Activated CD4-positive, alpha-beta memory T cell treated with anti-CD3 and anti-CD28 coated beads for 36 hours (primary cell): Measurements from ENCODE around the gene OPA1. TPM values are rescaled to one million over a fixed set of nuclear protein-coding genes. Genes with fewer than 3 reads are reported as not detected.
"Not testable (repeated sequence)": the region's sequence is repeated elsewhere in the genome, so short reads cannot be mapped to it uniquely, and the experiment has no call there.

Source experiments
- CTCF ChIA-PET: fragments of 350-600 bp; sonication (Branson Sonifier 250); formaldehyde crosslinking; loops from one replicate; lab custom pipeline; 2021; ENCODE audit warnings: antibody characterized with exemption, inconsistent platforms; lab: Charles Lee
- POLR2A ChIA-PET: fragments of 350-600 bp; sonication (Branson Sonifier 250); formaldehyde crosslinking; loops from one replicate; lab custom pipeline; 2021; ENCODE audit warnings: antibody characterized with exemption; lab: Charles Lee
- DNase-seq: peaks from one replicate; pipeline ENCODE4 v3.0.0-alpha.2; 2020
- H3K27ac Mint-ChIP-seq: one replicate; pipeline ENCODE4 v1.8.0; 2021; ENCODE audit warnings: mixed read lengths
- H3K27me3 Mint-ChIP-seq: one replicate; pipeline ENCODE4 v1.8.0; 2021; ENCODE audit warnings: mixed read lengths
- H3K36me3 Mint-ChIP-seq: one replicate; pipeline ENCODE4 v1.8.0; 2021; ENCODE audit warnings: mixed read lengths
- H3K4me1 Mint-ChIP-seq: one replicate; pipeline ENCODE4 v1.8.0; 2021; ENCODE audit warnings: low read depth, mixed read lengths
- H3K4me3 Mint-ChIP-seq: one replicate; pipeline ENCODE4 v1.8.0; 2021; ENCODE audit warnings: mild to moderate bottlenecking, mixed read lengths
- H3K9me3 Mint-ChIP-seq: one replicate; pipeline ENCODE4 v1.8.0; 2021; ENCODE audit warnings: mixed read lengths
- intact Hi-C: fragments of 100-400 bp; cut with micrococcal nuclease; formaldehyde crosslinking; loops from one replicate; pipeline ENCODE4 v1.15.1; 2023
- total RNA-seq, 2 experiments: library from RNA; stranded (reverse); gene quantifications; one replicate each; pipeline ENCODE4 v1.2.3, GENCODE V29; 2021

OPA1 gene
- total RNA-seq, 2 experiments from 2014 or later = 92.6 to 92.7 TPM

DNA sequence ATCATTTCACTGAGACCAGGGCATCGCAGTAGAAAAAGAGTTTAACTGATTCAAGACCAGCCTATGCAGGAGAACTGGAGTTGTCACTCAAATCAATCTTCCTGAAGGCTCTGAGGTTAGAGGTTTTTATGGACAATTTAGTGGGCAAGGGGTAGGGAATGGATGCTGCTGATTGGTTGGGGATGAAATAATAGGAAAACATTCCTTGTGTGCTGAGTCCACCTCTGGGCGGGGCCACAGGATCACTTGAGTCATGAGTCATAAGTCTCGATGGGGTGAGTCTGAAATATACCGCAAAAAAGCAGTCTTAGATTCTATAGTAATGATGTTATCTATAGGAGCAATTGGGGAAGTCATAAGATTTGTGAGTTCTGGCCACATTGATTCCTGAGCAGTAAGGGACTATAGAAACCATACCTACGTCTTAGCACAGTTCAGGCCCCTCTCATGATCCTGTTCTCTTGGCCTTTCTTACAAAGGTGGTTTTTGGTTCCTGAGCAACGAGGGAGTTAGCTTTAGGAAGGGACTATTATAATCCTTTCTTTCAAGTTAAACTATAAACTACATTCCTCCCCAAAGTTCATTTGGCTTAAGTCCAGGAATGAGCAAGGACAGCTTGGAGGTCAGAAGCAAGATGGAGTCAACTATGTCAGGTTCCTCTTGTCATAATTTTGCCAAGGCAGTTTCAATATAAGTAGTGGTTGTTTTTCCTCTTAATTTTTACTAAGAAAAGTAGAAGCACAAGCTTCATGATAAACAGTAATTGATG, 2.7 kb upstream of the OPA1 start:
- no peak for DNase-seq
- no peaks in the 10 kb centered on the region for H3K9me3 Mint-ChIP-seq
- H3K27ac Mint-ChIP-seq = no peak overlapping the region
- intact Hi-C loops = loop anchor here (5.0 kb wide), 1 partner anchor 693 kb away; no protein-coding TSS in a partner anchor
- ChIA-PET POLR2A (interaction anchor here (0.5 kb wide), 1 partner anchor 25 kb away, joined by 3 read pairs; no protein-coding TSS in a partner anchor), CTCF (no interaction called here)
- no peak overlapping the region for H3K4me3 Mint-ChIP-seq
- H3K36me3 Mint-ChIP-seq = peaks cover 4% of the 10 kb centered on the region
- peaks cover 18% of the 10 kb centered on the region for H3K4me1 Mint-ChIP-seq
- no peaks in the 10 kb centered on the region for H3K27me3 Mint-ChIP-seq

DNA sequence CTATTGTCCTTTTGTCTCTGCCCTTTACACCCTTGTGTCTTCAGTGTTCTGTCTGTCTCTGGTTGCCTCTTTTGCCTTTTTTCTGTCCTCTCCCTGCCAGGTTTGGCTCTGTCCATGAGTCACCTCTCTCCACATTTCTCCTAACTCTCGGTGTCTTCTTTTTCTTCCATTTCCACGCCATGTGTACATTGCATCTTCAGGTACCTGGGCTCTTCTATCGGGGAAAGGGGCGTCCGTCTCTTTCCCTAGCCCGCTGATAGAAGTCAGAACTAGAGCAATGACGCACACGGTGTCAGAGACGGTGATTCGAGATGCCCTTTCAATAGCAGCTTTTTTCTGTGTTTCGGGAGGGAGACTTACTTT, 641 bp downstream of the OPA1 start:
- Mint-ChIP-seq H3K36me3 (peaks cover 14% of the 10 kb centered on the region), H3K4me3 (peak overlapping the region; percentile 93), H3K4me1 (peaks cover 42% of the 10 kb centered on the region), H3K9me3 (no peaks in the 10 kb centered on the region), H3K27me3 (no peaks in the 10 kb centered on the region), H3K27ac (peak overlapping the region; percentile 97)
- intact Hi-C loops = loop anchor here (1.0 to 5.0 kb wide), 5 partner anchors 13 to 714 kb away; no protein-coding TSS in a partner anchor
- ChIA-PET CTCF (interaction anchor here (0.8 kb wide), 1 partner anchor 10 kb away, joined by 4 read pairs; no protein-coding TSS in a partner anchor), POLR2A (interaction anchor here (0.7 to 1.0 kb wide), 2 partner anchors 10 to 27 kb away, joined by 3 read pairs; no protein-coding TSS in a partner anchor)
- peak; percentile 73 for DNase-seq

DNA sequence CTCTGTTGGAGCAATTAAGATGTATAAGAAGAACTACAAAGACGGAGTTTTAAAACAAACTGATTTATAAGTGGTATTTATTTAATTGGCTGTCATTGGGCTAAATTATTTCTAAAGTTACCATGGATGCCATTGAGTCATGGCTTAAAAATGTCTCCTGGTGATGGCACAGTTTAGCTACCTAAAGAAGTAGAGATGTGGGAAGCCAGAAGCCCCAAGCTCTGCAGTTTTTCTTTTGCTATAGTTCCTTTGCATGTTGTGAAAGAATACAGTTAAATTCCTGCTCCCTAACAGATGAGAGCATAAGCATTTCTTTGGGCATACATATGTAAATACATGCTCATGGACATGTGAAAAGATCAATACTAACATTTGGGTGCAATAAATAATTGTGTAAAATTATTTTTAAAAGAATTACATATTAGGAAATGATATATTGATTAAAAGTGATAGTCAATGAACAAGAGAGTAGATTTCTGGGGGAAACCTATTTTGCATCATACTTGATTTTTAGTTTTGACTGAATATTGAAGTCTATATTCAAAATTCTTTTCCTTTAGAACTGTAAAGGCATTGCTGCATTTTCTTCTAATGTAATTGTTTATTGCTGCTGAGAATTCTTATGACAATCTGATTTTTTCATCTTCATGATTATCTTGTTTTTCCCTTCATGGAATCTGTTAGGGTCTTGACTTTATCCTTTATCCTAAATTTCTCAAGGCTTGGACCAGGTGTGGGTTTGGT, 2.1 kb downstream of the OPA1 start:
- Mint-ChIP-seq H3K27ac (no peak overlapping the region), H3K27me3 (no peaks in the 10 kb centered on the region), H3K9me3 (no peaks in the 10 kb centered on the region), H3K36me3 (peaks cover 14% of the 10 kb centered on the region), H3K4me1 (peaks cover 57% of the 10 kb centered on the region), H3K4me3 (peak overlapping the region; percentile 93)
- intact Hi-C loops = loop anchor here (5.0 kb wide), 1 partner anchor 698 kb away; no protein-coding TSS in a partner anchor
- POLR2A ChIA-PET = no interaction called here
- no peak for DNase-seq
- CTCF ChIA-PET = no interaction called here

DNA sequence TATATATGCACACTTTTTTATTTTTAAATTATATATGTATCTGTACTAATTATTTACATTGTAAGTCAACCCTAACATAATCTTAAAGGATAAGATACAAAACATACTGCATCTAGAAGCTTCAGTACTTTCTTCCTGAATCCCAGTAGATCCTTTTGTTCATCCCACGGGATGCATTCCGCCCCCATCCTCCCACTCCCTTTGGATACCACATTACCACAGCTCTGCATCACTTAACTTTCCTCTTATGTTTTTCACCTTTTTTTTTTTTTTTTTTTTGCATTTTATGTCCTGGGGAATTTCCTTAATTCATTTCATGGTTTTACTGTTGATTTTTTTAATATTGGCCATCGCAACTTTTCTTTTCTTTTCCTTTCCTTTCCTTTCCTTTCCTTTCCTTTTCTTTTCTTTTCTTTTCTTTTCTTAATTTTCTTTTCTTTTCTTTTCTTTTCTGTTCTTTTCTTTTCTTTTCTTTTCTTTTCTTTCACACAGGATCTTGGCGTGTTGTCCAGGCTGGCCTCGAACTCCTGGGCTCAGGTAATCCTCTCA, 3.0 kb downstream of the OPA1 start:
- no peaks in the 10 kb centered on the region for H3K9me3 Mint-ChIP-seq
- H3K4me1 Mint-ChIP-seq = peaks cover 63% of the 10 kb centered on the region
- H3K36me3 Mint-ChIP-seq = peaks cover 14% of the 10 kb centered on the region
- no peak overlapping the region for H3K27ac Mint-ChIP-seq
- ChIA-PET POLR2A (no interaction called here), CTCF (no interaction called here)
- H3K27me3 Mint-ChIP-seq = no peaks in the 10 kb centered on the region
- intact Hi-C loops = no loop called here
- H3K4me3 Mint-ChIP-seq = no peak overlapping the region
- DNase-seq = no peak

DNA sequence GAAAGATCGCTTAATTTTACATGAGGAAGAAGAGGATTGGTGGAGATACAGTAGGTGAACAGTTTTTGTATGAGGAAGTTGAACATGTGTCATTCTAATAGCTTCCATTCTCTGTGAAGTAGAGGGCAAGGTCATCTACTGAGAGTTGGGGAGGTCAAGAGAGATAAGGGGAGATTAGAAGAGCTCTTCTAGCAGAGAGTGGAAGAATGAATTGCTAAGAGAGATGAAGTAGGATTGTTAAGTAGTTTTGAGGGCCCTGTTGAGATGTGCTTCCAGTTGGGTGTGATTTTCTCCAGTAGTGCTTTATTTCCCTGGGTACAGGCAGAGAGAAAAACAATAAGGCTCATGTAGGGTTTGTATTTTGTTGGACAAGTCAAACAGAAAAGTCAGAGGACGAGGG, 5.2 kb downstream of the OPA1 start:
- Mint-ChIP-seq H3K36me3 (peaks cover 14% of the 10 kb centered on the region), H3K27ac (no peak overlapping the region), H3K4me3 (no peak overlapping the region), H3K27me3 (no peaks in the 10 kb centered on the region), H3K9me3 (no peaks in the 10 kb centered on the region), H3K4me1 (peaks cover 64% of the 10 kb centered on the region)
- intact Hi-C loops = no loop called here
- ChIA-PET POLR2A (interaction anchor here (1.1 kb wide), 1 partner anchor 404 kb away, joined by 4 read pairs; no protein-coding TSS in a partner anchor), CTCF (interaction anchor here (0.9 kb wide), 1 partner anchor 67 kb away, joined by 3 read pairs; no protein-coding TSS in a partner anchor)
- no peak for DNase-seq

DNA sequence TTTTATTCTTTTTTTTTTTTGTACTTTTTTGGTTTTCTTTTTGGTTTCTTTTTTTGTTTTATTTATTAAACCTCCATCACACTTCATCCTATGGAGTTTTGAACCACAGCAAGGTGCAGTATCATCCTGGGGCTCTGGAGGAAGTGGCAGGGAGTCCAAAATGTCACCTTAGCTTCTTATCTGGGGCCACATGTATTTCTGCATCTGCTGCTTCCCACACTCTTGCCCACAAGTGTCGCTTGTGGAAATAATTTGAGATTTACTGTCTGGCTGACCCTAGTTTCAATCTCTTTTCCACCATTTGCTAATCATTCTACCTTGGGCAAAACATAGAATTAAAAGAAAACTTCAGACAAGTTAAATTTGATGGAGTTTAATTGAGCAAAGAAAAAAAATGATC, 6.4 kb downstream of the OPA1 start:
- H3K9me3 Mint-ChIP-seq = no peaks in the 10 kb centered on the region
- H3K4me3 Mint-ChIP-seq = no peak overlapping the region
- H3K27ac Mint-ChIP-seq = no peak overlapping the region
- no peaks in the 10 kb centered on the region for H3K27me3 Mint-ChIP-seq
- intact Hi-C loops = no loop called here
- ChIA-PET POLR2A (no interaction called here), CTCF (no interaction called here)
- DNase-seq = no peak
- H3K36me3 Mint-ChIP-seq = peaks cover 11% of the 10 kb centered on the region
- peaks cover 58% of the 10 kb centered on the region for H3K4me1 Mint-ChIP-seq

DNA sequence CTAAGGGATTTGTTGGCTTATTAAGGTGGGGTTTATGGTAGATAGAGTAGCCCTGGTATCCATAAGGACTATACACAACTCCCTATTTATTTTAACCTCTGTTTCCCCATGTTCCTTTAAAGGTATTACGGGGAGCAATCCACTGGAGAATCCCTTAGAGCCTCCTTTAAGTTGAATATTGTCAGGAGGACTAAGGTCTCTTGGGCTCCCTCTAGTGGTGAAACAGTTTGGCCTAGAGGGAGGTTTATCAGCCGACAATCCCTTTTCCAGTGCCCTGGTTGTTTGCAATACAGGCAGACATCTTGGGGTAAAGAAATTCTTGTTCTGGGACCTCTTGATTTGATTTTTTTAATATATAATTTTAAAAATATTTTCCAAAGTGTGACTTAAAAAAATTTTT, 12.9 kb downstream of the OPA1 start:
- ChIA-PET CTCF (no interaction called here), POLR2A (no interaction called here)
- Mint-ChIP-seq H3K36me3 (peaks cover 20% of the 10 kb centered on the region), H3K4me1 (peaks cover 40% of the 10 kb centered on the region), H3K27me3 (no peaks in the 10 kb centered on the region), H3K4me3 (no peak overlapping the region), H3K27ac (no peak overlapping the region), H3K9me3 (peaks cover 4% of the 10 kb centered on the region)
- peak; percentile 45 for DNase-seq
- intact Hi-C loops = loop anchor here (2.0 kb wide), 1 partner anchor 13 kb away; the partner anchor contains the start of gene OPA1

DNA sequence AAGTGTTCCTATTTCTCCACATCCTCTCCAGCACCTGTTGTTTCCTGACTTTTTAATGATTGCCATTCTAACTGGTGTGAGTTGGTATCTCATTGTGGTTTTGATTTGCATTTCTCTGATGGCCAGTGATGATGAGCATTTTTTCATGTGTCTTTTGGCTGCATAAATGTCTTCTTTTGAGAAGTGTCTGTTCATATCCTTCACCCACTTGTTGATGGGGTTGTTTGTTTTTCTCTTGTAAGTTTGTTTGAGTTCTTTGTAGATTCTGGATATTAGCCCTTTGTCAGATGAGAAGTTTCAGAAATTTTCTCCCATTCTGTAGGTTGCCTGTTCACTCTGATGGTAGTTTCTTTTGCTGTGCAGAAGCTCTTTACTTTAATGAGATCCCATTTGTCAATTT, 13.9 kb downstream of the OPA1 start:
- H3K4me3 Mint-ChIP-seq, H3K27me3 Mint-ChIP-seq, POLR2A ChIA-PET, CTCF ChIA-PET, H3K27ac Mint-ChIP-seq, H3K9me3 Mint-ChIP-seq, DNase-seq: not testable (repeated sequence)
- peaks cover 29% of the 10 kb centered on the region for H3K36me3 Mint-ChIP-seq
- peaks cover 32% of the 10 kb centered on the region for H3K4me1 Mint-ChIP-seq
- intact Hi-C loops = loop anchor here (2.0 kb wide), 1 partner anchor 14 kb away; the partner anchor contains the start of gene OPA1

DNA sequence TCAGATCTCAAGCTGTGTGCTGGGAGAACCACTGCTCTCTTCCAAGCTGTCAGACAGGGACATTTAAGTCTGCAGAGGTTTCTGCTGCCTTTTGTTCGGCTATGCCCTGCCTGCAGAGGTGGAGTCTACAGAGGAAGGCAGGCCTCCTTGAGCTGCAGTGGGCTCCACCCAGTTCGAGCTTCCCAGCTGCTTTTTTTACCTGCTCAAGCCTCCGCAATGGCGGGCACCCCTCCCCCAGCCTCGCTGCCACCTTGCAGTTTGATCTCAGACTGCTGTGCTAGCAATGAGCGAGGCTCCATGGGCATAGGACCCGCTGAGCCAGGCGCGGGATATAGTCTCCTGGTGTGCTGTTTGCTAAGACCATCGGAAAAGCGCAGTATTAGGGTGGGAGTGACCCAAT, 17.5 kb downstream of the OPA1 start:
- CTCF ChIA-PET = interaction anchor here (0.8 kb wide), 1 partner anchor 55 kb away, joined by 3 read pairs; no protein-coding TSS in a partner anchor
- peaks cover 45% of the 10 kb centered on the region for H3K4me1 Mint-ChIP-seq
- H3K27ac Mint-ChIP-seq, intact Hi-C loops, DNase-seq, POLR2A ChIA-PET, H3K27me3 Mint-ChIP-seq, H3K4me3 Mint-ChIP-seq: not testable (repeated sequence)
- H3K9me3 Mint-ChIP-seq = peaks cover 18% of the 10 kb centered on the region
- peaks cover 55% of the 10 kb centered on the region for H3K36me3 Mint-ChIP-seq

DNA sequence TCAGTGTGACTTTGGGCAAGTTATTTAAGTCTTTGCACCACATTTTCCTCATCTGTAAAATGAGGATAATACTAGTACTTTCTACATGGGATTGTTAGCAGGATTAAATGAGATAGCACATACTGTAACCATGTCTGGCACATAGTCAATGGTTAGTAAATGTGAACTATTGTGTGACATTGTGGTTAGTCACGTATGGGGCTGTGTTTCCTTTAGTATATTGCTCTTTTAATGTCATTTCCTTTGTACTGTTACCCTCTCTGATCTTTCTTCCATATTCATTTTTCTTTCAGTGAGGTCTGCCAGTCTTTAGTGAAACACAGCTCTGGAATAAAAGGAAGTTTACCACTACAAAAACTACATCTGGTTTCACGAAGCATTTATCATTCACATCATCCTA, 21.4 kb downstream of the OPA1 start:
- Mint-ChIP-seq H3K4me1 (peaks cover 21% of the 10 kb centered on the region), H3K4me3 (no peak overlapping the region), H3K27ac (peak overlapping the region; percentile 34), H3K36me3 (peaks cover 54% of the 10 kb centered on the region), H3K9me3 (peaks cover 18% of the 10 kb centered on the region), H3K27me3 (no peaks in the 10 kb centered on the region)
- ChIA-PET POLR2A (no interaction called here), CTCF (no interaction called here)
- intact Hi-C loops = no loop called here
- DNase-seq = no peak

DNA sequence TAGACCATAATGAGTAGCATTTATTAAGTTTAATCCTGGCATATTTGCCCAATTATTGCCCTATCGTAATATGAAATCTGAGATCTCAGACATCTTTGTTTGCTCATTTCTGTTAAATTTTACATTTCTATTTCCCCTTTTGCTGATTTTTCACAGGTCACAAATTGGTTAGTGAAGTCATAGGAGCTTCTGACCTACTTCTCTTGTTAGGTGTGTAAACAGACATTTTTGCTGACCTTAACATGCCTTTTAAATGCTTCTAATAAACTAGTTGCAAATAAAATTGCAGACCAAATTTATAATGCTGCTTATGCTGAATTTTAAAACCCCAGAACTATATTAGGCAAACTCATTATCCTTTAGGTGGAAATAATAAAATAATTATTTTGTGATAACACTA, 24.6 kb downstream of the OPA1 start:
- no peak overlapping the region for H3K4me3 Mint-ChIP-seq
- intact Hi-C loops = no loop called here
- DNase-seq = no peak
- peaks cover 49% of the 10 kb centered on the region for H3K36me3 Mint-ChIP-seq
- ChIA-PET POLR2A (no interaction called here), CTCF (no interaction called here)
- peaks cover 30% of the 10 kb centered on the region for H3K4me1 Mint-ChIP-seq
- H3K27me3 Mint-ChIP-seq = no peaks in the 10 kb centered on the region
- no peak overlapping the region for H3K27ac Mint-ChIP-seq
- peaks cover 7% of the 10 kb centered on the region for H3K9me3 Mint-ChIP-seq

DNA sequence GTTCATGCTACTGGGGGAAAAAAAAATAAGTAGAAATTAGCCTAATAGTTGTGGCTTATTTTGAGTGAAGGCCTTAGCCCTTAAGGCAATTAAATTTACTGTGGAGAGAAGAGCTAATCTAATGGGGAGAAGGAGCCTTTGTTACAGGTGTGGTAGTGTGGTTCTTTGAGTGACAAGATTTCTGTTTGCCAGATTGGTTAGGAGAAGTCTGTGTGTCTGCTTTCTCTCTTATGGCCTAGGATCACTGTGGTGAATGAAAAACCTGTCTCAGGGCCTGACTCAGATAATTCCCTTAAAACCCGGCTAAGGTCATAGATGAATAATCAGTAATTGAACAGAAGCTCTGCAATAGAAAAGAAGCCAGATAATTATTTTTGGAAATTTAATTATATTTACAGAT, 27.0 kb downstream of the OPA1 start:
- no peak for DNase-seq
- ChIA-PET POLR2A (interaction anchor here (0.6 to 1.0 kb wide), 3 partner anchors 26 to 1074 kb away, joined by 3 read pairs; no protein-coding TSS in a partner anchor), CTCF (interaction anchor here (1.3 kb wide), 1 partner anchor 12 kb away, joined by 3 read pairs; no protein-coding TSS in a partner anchor)
- Mint-ChIP-seq H3K4me3 (no peak overlapping the region), H3K4me1 (peaks cover 19% of the 10 kb centered on the region), H3K36me3 (peaks cover 41% of the 10 kb centered on the region), H3K27me3 (no peaks in the 10 kb centered on the region), H3K9me3 (no peaks in the 10 kb centered on the region), H3K27ac (peak overlapping the region; percentile 60)
- intact Hi-C loops = loop anchor here (1.0 kb wide), 1 partner anchor 27 kb away; the partner anchor contains the start of gene OPA1
